ENCODE results near the gene TEAD4. TPM values are rescaled to one million over a fixed set of nuclear protein-coding genes. Genes with fewer than 3 reads are reported as not detected.

Gene TEAD4
- total and polyA plus RNA-seq, 2 donors (not counting 1 experiment from before 2014, with no cell fraction given): not detected

GRCh38 chr12:3086211-3086610 lies 127.0 kb downstream of the TEAD4 start:
- no CpG with 5 or more reads among the region's 4 CpGs for WGBS (ENCODE audit: insufficient coverage)
- peaks cover 0 to 3% (median 0%) of the 10 kb centered on the region in 3 donors for H3K9me3 ChIP-seq (ENCODE audit: control extremely low read depth in 1 of 3, control insufficient read depth in 2 of 3, insufficient read depth in 1 of 3, low read length in 2 of 3)
- no peaks in the 10 kb centered on the region for H3K27me3 Mint-ChIP-seq

More at GRCh38 chr12:3086211-3086610, 127.0 kb downstream of the TEAD4 start:
- intact Hi-C loops (cut with micrococcal nuclease): no loop called here
- H3K36me3 ChIP-seq (replicated peaks in 1 of 2; ENCODE audit: control extremely low read depth in 1 of 2, control insufficient read depth in 1 of 2, extremely low read depth in 1 of 2, insufficient read depth in 2 of 2, low read length in 1 of 2): no peaks in the 10 kb centered on the region
- Mint-ChIP-seq H3K4me3 (no peak overlapping the region), H3K27ac (no peak overlapping the region), H3K4me1 (no peaks in the 10 kb centered on the region), H3K9me3 (ENCODE audit: insufficient read depth) (no peaks in the 10 kb centered on the region)
- ATAC-seq (ENCODE audit: low read depth) (no peak), DNase-seq (no peak)
- H3K9ac ChIP-seq (ENCODE audit: low read length): no peak overlapping the region
- ChIA-PET CTCF (interaction anchor here (1.0 kb wide), 1 partner anchor 13 kb away, joined by 4 read pairs; no protein-coding TSS in a partner anchor), POLR2A (no interaction called here)
- H3K4me3 ChIP-seq (ENCODE audit: control extremely low read depth in 1 of 5, extremely low read depth in 1 of 5, insufficient read depth in 1 of 5, low read depth in 2 of 5, low read length in 4 of 5): no peak overlapping the region
- H3K27me3 ChIP-seq (replicated peaks in 1 of 4; ENCODE audit: control extremely low read depth in 1 of 4, control insufficient read depth in 3 of 4, insufficient read depth in 4 of 4, low read length in 3 of 4): no peaks in the 10 kb centered on the region
- H4K20me1 ChIP-seq (ENCODE audit: control insufficient read depth, insufficient read depth, low read length, poor library complexity, severe bottlenecking): no peaks in the 10 kb centered on the region
- no peaks in the 10 kb centered on the region for H3K79me2 ChIP-seq (ENCODE audit: control insufficient read depth, insufficient read depth, low read length)
- no peak overlapping the region for H2AFZ ChIP-seq (ENCODE audit: insufficient read depth, low read depth, low read length, poor library complexity, severe bottlenecking)
- H3K4me1 ChIP-seq (ENCODE audit: control insufficient read depth in 2 of 2, insufficient read depth in 2 of 2, low read length in 2 of 2): no peaks in the 10 kb centered on the region
- TF ChIP-seq EZH2 (IDR thresholded peaks at IDR 0.05; ENCODE audit: borderline replicate concordance, insufficient read depth, low read depth, low read length, poor library complexity, severe bottlenecking): no peak
- TF ChIP-seq CTCF (IDR thresholded peaks at IDR 0.05): no peak
- no peak overlapping the region for H3K4me2 ChIP-seq (replicated peaks; ENCODE audit: low read depth, low read length, poor library complexity, severe bottlenecking)
- H3K27ac ChIP-seq (ENCODE audit: low read length in 2 of 2): no peak overlapping the region

All from B cell (primary cell).